GM21619 (cell line): Measurements from ENCODE around the gene SPDYE6.
A peak's percentile ranks its signal among the peaks of the same experiment; 100 is the strongest.
"Not testable (repeated sequence)": the region's sequence is repeated elsewhere in the genome, so short reads cannot be mapped to it uniquely, and the experiment has no call there.

ENCODE experiments used
- ATAC-seq: cut with Tn5 transposase; IDR thresholded peaks from one replicate; pipeline ENCODE4 v1.9.1; 2021; ENCODE audit not compliant: unreplicated experiment

The SPDYE6 gene

GRCh38 chr7:102364394-102364886 is 8.2 kb upstream of the SPDYE6 start:
- ATAC-seq = not testable (repeated sequence)

GRCh38 chr7:102363549-102364393 is 7.5 kb upstream of the SPDYE6 start:
- ATAC-seq = peak; percentile 99

- not testable (repeated sequence) for ATAC-seq
Measured at GRCh38 chr7:102346983-102347382, 9.3 kb downstream of the SPDYE6 start.

GRCh38 chr7:102340599-102341368 is 15.5 kb downstream of the SPDYE6 start:
- not testable (repeated sequence) for ATAC-seq

GRCh38 chr7:102337420-102337819 is 18.8 kb downstream of the SPDYE6 start:
- ATAC-seq = not testable (repeated sequence)

GRCh38 chr7:102337002-102337401 is 19.2 kb downstream of the SPDYE6 start:
- not testable (repeated sequence) for ATAC-seq

- ATAC-seq = not testable (repeated sequence)
Measured at GRCh38 chr7:102335574-102335973, 20.7 kb downstream of the SPDYE6 start.

- ATAC-seq = not testable (repeated sequence)
Measured at GRCh38 chr7:102330666-102331460, 25.4 kb downstream of the SPDYE6 start.

GRCh38 chr7:102329366-102329765 is 26.9 kb downstream of the SPDYE6 start:
- ATAC-seq = not testable (repeated sequence)

- ATAC-seq = not testable (repeated sequence)
Measured at GRCh38 chr7:102328863-102329262, 27.4 kb downstream of the SPDYE6 start.

- not testable (repeated sequence) for ATAC-seq
Measured at GRCh38 chr7:102327183-102327582, 29.1 kb downstream of the SPDYE6 start.

GRCh38 chr7:102326157-102326889 is 29.9 kb downstream of the SPDYE6 start:
- ATAC-seq = no peak

GRCh38 chr7:102325106-102325505 is 31.1 kb downstream of the SPDYE6 start:
- not testable (repeated sequence) for ATAC-seq

GRCh38 chr7:102323914-102324195 is 32.4 kb downstream of the SPDYE6 start:
- no peak for ATAC-seq

GRCh38 chr7:102322202-102322715 is 34.0 kb downstream of the SPDYE6 start:
- ATAC-seq = no peak

- no peak for ATAC-seq
Measured at GRCh38 chr7:102321351-102322201, 34.7 kb downstream of the SPDYE6 start.

- ATAC-seq = no peak
Measured at GRCh38 chr7:102320601-102321350, 35.5 kb downstream of the SPDYE6 start.

- ATAC-seq = no peak
Measured at GRCh38 chr7:102320181-102320580, 36.1 kb downstream of the SPDYE6 start.

- no peak for ATAC-seq
Measured at GRCh38 chr7:102319671-102320070, 36.6 kb downstream of the SPDYE6 start.
